HepG2 (cell line): Measurements from ENCODE around the gene C1QTNF12. TPM values are rescaled to one million over a fixed set of nuclear protein-coding genes. Genes with fewer than 3 reads are reported as not detected.

ENCODE experiments used
- ARID2 ChIP-seq: sonication (generic); formaldehyde crosslinking; IDR thresholded peaks from 2 replicates; pipeline ENCODE4 v1.8.1; 2022; ENCODE audit warnings: mild to moderate bottlenecking, missing genetic modification reagents, borderline replicate concordance
- ELF1 ChIP-seq: sonication (generic); formaldehyde crosslinking; IDR thresholded peaks from 2 replicates; pipeline ENCODE4 v1.4.0; 2020; ENCODE audit warnings: missing genetic modification reagents
- ETV5 ChIP-seq: IDR thresholded peaks from 2 replicates; pipeline ENCODE4 v1.6.1; 2018; ENCODE audit warnings: missing biosample characterization, missing genetic modification reagents, inconsistent platforms, borderline replicate concordance
- GTF3A ChIP-seq: sonication (generic); formaldehyde crosslinking; conservative IDR thresholded peaks from 2 replicates; pipeline ENCODE4 v1.4.0; 2020; ENCODE audit warnings: mild to moderate bottlenecking, missing genetic modification reagents
- MXD1 ChIP-seq: sonication (generic); formaldehyde crosslinking; IDR thresholded peaks from 2 replicates; pipeline ENCODE4 v1.4.0; 2020; ENCODE audit warnings: mild to moderate bottlenecking, missing genetic modification reagents
- SNAI1 ChIP-seq: sonication (generic); formaldehyde crosslinking; IDR thresholded peaks from 2 replicates; pipeline ENCODE4 v1.5.0; 2020; ENCODE audit warnings: mild to moderate bottlenecking, missing genetic modification reagents, borderline replicate concordance
- ZBED4 ChIP-seq: sonication (generic); formaldehyde crosslinking; IDR thresholded peaks from 2 replicates; pipeline ENCODE4 v1.4.0; 2020; ENCODE audit warnings: missing genetic modification reagents, borderline replicate concordance
- ZIK1 ChIP-seq: sonication (generic); formaldehyde crosslinking; IDR thresholded peaks from 2 replicates; pipeline ENCODE4 v1.5.0; 2020; ENCODE audit warnings: mild to moderate bottlenecking, low read depth, missing genetic modification reagents, borderline replicate concordance
- ZMYM2 ChIP-seq: sonication (generic); formaldehyde crosslinking; IDR thresholded peaks from 2 replicates; pipeline ENCODE4 v1.8.0; 2022; ENCODE audit warnings: mild to moderate bottlenecking, missing genetic modification reagents
- ZNF12 ChIP-seq: sonication (generic); formaldehyde crosslinking; IDR thresholded peaks from 2 replicates; pipeline ENCODE4 v1.5.0; 2020; ENCODE audit warnings: missing genetic modification reagents
- ZNF121 ChIP-seq: sonication (generic); formaldehyde crosslinking; IDR thresholded peaks from 2 replicates; pipeline ENCODE4 v1.5.0; 2020; ENCODE audit warnings: mild to moderate bottlenecking, missing genetic modification reagents
- ZNF232 ChIP-seq: sonication (generic); formaldehyde crosslinking; IDR thresholded peaks from 2 replicates; pipeline ENCODE4 v1.4.0; 2020; ENCODE audit warnings: missing genetic modification reagents, borderline replicate concordance
- ZNF292 ChIP-seq: sonication (generic); formaldehyde crosslinking; IDR thresholded peaks from 2 replicates; pipeline ENCODE4 v1.8.1; 2022; ENCODE audit warnings: mild to moderate bottlenecking, low read depth, missing genetic modification reagents, borderline replicate concordance
- ZNF333 ChIP-seq: sonication (generic); formaldehyde crosslinking; IDR thresholded peaks from 2 replicates; pipeline ENCODE4 v1.4.0; 2020; ENCODE audit warnings: mild to moderate bottlenecking, missing genetic modification reagents, borderline replicate concordance
- ZNF503 ChIP-seq: sonication (generic); formaldehyde crosslinking; IDR thresholded peaks from 2 replicates; pipeline ENCODE4 v1.4.0; 2020; ENCODE audit warnings: missing genetic modification reagents
- ZNF563 ChIP-seq: sonication (generic); formaldehyde crosslinking; IDR thresholded peaks from 2 replicates; pipeline ENCODE4 v1.8.0; 2022; ENCODE audit warnings: mild to moderate bottlenecking, moderate library complexity, missing genetic modification reagents
- ZNF724P ChIP-seq: sonication (generic); formaldehyde crosslinking; IDR thresholded peaks from 2 replicates; pipeline ENCODE4 v1.8.0; 2022; ENCODE audit warnings: missing genetic modification reagents, borderline replicate concordance
- ZNF772 ChIP-seq: sonication (generic); formaldehyde crosslinking; IDR thresholded peaks from 2 replicates; pipeline ENCODE4 v1.5.0; 2020; ENCODE audit warnings: mild to moderate bottlenecking, missing genetic modification reagents
- polyA plus RNA-seq, 8 experiments: library from polyadenylated mRNA; depleted of rRNA in 3 of 8; stranded (reverse) in 7 of 8; unstranded in 1 of 8; fragments of >200 nt; fragmentation: Illumina TruSeq in 4 of 8; extraction: Trizol in 4 of 8; gene quantifications; 2 replicates each; pipeline versions ENCODE4 v1.2.1 to v1.2.3, GENCODE V29; 2011 to 2016; ENCODE audit warnings: low read depth in 4 of 8, missing spikeins in 1 of 8, mixed read lengths in 1 of 8; ENCODE audit not compliant: insufficient read depth in 1 of 8
- total RNA-seq, 5 experiments: library from RNA; depleted of rRNA; stranded (reverse); fragments of >200 nt; fragmentation: Illumina TruSeq; extraction: Trizol; gene quantifications; 2 replicates each; pipeline ENCODE4 v1.2.3, GENCODE V29; 2016; ENCODE audit warnings: low read depth in 1 of 5
- TF ChIP-seq, protein P1 (sequence below): sonication (generic); formaldehyde crosslinking; IDR thresholded peaks from 2 replicates; pipeline ENCODE4 v1.5.1; 2020; ENCODE audit warnings: mild to moderate bottlenecking, missing genetic modification reagents, moderate library complexity
- TF ChIP-seq, protein P2 (sequence below): IDR thresholded peaks from 2 replicates; pipeline ENCODE4 v1.6.1; 2016

The C1QTNF12 gene
- total and polyA plus RNA-seq, 2 of the 13 experiments (the other 11 are each of a cell fraction or from before 2014, with no cell fraction given): 0.18 to 0.64 TPM

DNA sequence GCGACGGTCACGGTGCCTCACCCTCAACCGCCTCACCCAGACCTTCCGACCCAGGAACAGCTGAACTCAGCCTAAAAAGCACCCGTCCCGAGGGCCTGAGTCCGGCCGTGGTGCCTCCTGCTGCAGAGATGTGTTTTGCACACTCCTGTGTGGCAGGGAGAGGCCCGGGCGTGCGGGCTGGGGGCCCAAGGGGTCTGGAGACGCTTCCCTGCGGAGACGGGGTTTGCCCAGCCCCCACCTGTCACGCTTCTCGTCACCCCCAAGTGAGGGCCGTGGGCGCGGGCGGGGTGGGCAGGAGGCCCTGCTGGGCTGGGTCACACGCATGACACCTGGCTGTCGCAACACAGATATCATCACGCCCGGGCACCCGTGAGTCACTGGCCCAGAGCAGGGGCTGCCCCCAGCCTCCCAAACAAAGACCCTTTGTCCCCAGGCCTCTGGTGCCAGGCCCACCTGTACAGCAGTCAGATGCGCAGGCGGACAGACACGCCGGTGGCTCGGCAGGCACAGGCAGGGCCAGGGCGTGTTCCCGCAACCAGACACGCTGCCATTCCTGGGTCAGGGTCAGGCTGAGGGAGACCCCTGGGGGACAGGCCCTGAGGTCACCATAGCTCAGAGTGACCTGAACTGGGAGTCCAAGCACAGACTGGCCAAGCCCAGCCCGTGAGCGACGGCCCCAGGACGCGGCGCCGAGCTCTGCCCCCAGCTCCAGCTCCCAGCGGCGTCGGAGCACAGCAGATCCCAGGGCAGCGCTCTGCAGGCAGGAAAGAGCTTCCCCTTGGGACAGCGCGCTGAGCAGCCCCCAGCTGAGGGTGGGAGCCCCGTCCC, 8.4 kb downstream of the C1QTNF12 start (continued):
- peak; percentile 78; the same call in 1 of the 2 replicates for TF ChIP-seq ZNF563 (CRISPR knock-in tag)
- peak; percentile 52; the same call in 1 of the 2 replicates for TF ChIP-seq ZNF121
- peak; percentile 87 for TF ChIP-seq MXD1
- TF ChIP-seq ZMYM2 (CRISPR knock-in tag): peak; percentile 51; the same call in 1 of the 2 replicates
- 0 out of 2 replicates have a peak, but pooled peaks have one; percentile 45 for TF ChIP-seq ARID2 (CRISPR knock-in tag)
- TF ChIP-seq SNAI1 (CRISPR knock-in tag): no peak; the same call in 1 of the 2 replicates
- peak; percentile 38; the same call in 1 of the 2 replicates for TF ChIP-seq ZNF292
- 0 out of 2 replicates have a peak, but pooled peaks have one; percentile 32 for TF ChIP-seq ZNF724P (CRISPR knock-in tag)
- TF ChIP-seq ETV5 (CRISPR knock-in tag): 0 out of 2 replicates have a peak, but pooled peaks have one; percentile 42
- peak; percentile 54; the same call in 1 of the 2 replicates for TF ChIP-seq ZIK1 (CRISPR knock-in tag)
- TF ChIP-seq ZNF772: peak; percentile 71; the same call in 1 of the 2 replicates
- TF ChIP-seq ZBED4 (CRISPR knock-in tag): peak; percentile 76
- no peak for TF ChIP-seq GTF3A (CRISPR knock-in tag)
- TF ChIP-seq ZNF232 (CRISPR knock-in tag): no peak
- no peak for TF ChIP-seq ZNF503 (CRISPR knock-in tag)
- TF ChIP-seq, protein P1, sequence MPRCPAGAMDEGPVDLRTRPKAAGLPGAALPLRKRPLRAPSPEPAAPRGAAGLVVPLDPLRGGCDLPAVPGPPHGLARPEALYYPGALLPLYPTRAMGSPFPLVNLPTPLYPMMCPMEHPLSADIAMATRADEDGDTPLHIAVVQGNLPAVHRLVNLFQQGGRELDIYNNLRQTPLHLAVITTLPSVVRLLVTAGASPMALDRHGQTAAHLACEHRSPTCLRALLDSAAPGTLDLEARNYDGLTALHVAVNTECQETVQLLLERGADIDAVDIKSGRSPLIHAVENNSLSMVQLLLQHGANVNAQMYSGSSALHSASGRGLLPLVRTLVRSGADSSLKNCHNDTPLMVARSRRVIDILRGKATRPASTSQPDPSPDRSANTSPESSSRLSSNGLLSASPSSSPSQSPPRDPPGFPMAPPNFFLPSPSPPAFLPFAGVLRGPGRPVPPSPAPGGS (CRISPR knock-in tag): peak; percentile 83; the same call in 1 of the 2 replicates
- TF ChIP-seq, protein P2, sequence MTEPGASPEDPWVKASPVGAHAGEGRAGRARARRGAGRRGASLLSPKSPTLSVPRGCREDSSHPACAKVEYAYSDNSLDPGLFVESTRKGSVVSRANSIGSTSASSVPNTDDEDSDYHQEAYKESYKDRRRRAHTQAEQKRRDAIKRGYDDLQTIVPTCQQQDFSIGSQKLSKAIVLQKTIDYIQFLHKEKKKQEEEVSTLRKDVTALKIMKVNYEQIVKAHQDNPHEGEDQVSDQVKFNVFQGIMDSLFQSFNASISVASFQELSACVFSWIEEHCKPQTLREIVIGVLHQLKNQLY (CRISPR knock-in tag): peak; percentile 80; the same call in 1 of the 2 replicates
- peak; percentile 40 for TF ChIP-seq ELF1 (CRISPR knock-in tag)
- peak; percentile 62; the same call in 1 of the 2 replicates for TF ChIP-seq ZNF12
- no peak for TF ChIP-seq ZNF333
